Activated T-cell treated with anti-CD3 and anti-CD28 coated beads for 48 hours (primary cell): ENCODE measurements around the gene SEMA6D.

ENCODE experiments used
- DNase-seq: peaks from one replicate; pipeline ENCODE4 v3.0.0-alpha.2; 2020; ENCODE audit warnings: low read depth

Gene SEMA6D

DNA sequence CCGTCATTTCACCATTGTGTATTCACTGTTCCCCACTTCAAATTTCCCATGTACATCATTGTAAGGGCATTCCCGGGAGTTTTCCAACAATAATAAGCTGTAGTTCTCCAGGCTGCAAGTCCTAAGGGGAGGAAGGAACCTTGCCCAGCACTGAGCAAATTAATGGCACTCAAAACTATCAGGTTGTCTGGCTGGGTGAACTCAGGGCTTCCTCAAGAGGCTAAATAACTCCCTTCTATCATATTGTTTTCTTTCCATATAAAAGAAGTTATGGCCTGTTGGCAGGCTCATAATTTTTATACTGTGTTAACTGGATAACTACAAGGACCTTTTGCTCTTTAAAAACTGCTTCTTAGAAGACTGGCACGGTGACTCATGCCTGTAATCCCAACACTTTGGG lies 71.4 kb downstream of the SEMA6D start:
- DNase-seq, result no peak

DNA sequence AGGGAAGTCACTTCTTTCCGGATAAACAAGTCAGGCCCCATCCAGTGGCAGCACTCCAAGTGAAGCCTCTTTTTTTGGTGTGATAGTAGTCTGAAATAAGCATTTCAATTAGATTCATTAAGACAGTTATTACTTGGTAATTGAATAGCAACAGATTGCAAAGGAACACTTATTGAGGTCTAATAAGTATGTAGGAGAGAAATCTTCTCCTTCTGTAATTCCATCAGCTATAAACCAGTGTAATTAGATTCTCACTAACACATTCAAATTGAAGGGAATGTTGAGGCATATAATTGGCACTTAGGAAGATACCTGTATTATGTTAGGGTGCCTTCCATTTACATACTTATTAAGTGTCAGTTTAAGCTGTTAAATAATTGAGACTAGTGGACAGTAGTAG lies 73.9 kb downstream of the SEMA6D start:
- no peak for DNase-seq

DNA sequence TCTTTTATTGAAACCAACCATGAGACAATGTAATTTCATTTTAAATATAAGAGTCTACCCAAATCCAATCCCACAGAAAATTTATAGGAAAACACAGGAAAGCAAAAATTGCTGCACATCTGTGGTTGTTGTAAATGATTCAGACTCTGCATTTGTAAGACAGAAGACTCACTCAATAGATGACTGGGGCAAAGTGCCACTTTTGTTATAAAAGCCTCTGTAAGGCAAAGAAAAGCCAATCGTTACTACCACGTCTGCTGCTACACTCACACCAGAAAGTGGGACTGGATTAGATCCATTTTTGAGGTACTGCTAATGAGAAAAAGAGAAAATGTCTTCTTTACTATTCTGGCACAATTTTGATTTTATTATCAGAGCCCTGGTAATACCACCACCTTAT lies 74.9 kb downstream of the SEMA6D start:
- no peak for DNase-seq

DNA sequence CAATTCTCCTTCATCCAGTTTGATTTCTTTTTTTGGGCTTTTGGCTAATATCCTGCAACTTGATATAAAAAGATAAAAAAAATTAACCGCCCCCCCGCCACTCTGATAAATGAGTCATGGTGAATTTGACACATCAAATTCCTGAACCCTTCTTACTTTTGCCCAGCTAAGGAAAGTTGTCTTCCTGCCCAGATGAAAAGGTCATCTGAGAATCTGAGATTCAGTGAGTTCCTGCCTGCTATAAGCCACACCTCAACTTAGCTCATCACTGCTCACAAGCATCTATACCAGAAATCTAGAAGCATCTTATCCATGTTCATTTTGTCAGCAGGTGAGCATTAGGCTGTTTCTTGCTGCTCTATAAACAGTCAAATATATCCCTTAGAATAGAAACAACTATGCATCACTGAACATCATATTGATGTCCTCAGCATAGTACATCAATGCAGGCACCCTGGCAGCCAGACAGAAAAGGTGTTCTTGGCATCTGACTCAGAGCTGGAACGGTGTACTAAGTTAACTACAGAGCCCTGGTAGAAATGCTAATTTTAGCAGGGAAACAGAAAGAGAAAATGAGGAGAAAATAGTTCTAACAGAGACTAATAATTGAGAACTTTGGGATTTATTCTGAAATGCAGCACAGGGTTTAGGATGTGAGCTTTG lies 77.1 kb downstream of the SEMA6D start:
- no peak for DNase-seq

DNA sequence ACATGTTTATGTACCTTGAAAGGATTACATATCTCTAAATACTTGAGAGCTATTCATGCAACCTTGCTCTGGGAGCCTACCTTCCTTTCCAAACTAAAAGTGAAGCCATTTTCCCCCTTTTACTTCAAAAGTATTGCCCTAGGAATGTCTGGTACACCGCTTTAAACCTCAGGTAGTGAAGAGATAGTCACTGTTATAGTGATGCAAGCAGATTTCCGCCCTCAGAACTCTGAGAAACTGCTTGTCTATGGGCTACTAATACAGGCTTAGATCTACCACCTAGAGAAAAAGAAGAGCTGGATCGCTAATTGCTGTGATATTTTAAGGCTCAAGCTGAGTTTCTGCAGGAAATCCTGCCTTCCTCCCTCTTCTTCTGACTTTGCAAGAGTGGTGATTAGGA lies 78.6 kb downstream of the SEMA6D start:
- DNase-seq, result no peak

DNA sequence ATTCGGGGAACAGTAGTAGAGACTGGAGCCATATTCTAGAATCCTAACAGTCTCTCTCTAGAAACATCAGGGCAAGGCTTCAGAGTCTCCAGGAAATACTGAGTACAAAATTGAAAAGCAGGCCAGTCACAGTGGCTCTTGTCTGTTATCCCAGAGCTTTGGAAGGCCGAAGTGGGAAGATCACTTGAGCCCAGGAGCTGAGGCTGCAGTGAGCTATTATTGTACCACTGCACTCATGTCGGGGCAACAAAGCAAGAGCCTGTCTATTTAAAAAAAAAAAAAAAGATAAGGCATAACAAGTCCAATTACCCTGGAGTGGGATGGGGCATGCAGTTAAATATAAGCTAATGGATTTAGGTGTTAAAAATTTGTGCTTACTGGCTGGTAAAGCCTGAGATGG lies 79.0 kb downstream of the SEMA6D start:
- DNase-seq, result no peak

DNA sequence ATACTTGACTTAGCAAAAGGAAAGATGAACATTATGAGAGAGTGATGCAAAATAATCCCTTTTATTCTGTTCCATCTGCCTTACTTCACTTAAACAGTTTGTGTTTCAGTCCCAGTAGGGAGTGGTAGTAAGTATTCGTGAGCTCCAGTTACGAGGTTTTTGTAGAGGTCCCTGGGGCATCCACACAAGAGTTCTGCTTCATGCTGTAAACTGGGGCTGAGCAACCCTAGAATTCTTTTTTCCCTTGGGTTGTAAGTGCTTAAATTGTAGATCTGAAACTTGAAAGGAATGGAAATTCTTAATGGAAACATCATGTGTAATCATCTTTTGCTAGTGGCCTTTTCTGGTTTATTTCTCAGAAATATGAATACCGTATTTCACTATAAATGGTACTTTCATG lies 79.5 kb downstream of the SEMA6D start:
- no peak for DNase-seq

DNA sequence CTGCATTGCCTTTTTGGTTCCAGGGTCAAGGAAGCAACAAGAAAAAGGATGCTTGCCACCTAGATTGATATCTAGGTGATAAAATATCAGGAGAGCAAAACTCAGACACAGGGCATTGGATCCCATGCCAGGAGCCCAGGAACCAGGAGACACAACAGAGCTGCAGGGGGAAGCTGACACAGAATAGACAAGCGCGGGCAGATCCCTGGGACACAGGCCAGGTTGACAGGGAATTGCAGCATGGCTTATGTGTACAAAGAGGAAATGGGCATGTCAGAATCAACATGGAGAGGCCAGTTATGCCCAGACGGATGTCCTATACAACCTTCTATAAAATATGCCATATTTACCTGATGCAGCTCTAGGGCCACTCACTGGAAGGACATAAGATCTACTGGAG lies 84.2 kb downstream of the SEMA6D start:
- no peak for DNase-seq

DNA sequence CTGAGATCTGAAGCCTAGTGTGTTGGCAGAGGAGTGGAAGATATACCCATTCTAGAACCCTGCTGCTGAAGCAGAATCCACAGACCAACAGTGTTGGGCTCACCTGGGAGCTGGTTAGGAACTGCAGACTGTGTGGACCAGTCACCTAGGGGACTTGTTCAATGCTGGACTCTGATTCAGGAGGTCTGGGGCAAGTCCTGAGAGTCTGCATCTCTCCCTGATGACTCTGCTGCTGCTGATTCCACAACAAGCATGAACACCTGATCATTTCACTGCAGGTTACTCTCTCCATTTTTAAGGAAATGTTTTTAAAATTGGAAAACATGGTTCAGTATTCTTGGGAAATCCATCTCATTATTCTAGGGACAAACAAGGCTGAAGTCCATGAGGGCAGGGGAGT lies 84.9 kb downstream of the SEMA6D start:
- no peak for DNase-seq

DNA sequence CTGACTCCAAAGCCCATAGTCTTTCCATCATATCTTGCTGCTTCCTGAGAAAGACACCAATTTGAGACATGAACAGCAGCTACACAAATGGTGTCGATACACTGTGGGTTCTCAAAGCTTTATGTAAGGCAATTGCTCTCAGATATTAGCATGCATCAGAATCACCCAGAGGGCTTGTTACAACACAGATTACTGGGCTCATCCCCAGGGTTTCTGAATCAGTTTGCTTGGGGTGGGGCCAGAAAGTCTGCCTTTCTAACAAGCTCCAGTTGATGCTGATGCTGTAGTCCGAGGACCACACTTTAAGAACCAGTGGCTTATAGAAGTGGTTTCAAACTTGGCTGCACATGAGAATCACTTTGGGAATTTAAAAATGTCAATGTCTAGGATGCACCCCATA lies 86.5 kb downstream of the SEMA6D start:
- DNase-seq, result no peak

DNA sequence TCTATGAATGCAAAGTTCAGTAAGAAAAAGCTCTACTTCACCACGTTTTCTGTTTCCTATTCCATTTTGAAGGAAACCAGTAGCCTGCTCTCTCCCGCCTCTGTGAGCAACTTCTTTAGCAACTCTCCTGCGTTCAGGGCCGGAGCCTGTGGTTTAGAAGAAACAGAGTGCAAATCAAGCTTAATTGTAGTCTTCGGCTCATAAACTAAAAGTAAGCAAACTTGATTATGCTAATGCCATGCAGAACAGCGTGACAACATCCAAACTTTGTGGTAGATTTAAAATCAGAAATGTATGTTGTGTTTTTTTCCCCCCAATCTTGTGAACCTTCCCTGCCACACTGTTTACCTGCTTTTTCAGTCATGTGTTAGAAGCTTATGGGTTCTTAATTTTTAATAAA lies 87.4 kb downstream of the SEMA6D start:
- DNase-seq, result no peak

DNA sequence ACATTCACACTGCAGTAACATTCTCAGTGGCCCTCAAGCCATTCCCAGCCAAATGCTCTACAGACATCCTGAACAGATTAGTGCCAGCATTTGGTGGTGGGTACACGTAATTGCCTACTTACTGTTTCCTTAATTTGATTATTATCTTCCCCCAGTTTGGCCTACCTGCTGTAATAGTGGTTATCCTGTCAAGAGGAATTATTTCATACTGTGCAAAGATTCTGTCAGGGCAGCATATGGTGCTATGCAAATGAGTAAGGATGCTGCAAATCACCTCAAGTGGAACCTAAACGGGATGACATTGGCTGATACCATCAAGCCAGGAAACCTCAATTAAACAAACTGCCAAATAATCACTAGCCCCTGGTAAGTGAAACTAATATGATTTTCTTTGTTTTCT lies 88.7 kb downstream of the SEMA6D start:
- no peak for DNase-seq

DNA sequence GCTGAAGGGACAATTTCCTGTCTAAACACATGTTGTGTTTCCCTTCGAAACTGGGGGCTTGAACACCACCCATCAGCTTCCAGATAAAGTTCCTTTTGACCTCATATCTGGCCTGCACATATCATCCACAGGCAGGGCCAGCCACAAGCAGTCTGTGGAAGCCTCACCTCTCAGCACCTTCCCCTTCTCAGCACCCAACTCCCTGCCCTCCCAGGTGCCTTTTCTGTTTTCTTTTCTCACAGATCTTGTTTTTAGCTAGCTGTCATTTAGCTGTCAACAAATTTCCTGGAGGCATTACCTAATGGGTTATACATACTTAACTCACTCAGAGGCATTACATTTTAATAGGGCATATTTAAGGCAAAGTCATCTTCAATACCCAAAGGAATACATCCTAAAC lies 93.9 kb downstream of the SEMA6D start:
- DNase-seq, result no peak

DNA sequence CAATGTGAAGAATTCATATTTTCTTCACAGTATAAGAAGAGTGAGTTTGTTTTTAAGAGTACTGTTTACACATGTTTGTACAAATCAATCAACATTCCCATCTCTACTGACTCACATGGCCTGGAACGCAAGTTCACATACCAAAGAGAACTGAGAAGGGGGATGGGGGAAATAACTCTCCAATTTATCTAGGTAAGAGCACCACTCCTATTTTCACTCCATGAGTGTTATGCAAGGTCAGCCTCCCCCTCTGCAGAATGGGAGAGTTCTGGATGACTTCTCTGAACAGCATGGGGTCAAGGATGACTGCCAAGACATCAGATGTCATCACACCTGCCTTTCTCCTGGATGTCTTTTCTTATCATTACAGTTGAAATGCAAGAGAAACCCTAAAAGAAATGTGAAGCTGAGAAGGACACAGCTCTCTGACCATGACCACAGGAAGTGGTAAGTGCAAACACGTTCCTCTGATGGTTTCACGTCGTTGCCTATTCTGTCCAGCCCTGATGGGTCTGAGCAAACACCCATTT lies 95.2 kb downstream of the SEMA6D start:
- no peak for DNase-seq

DNA sequence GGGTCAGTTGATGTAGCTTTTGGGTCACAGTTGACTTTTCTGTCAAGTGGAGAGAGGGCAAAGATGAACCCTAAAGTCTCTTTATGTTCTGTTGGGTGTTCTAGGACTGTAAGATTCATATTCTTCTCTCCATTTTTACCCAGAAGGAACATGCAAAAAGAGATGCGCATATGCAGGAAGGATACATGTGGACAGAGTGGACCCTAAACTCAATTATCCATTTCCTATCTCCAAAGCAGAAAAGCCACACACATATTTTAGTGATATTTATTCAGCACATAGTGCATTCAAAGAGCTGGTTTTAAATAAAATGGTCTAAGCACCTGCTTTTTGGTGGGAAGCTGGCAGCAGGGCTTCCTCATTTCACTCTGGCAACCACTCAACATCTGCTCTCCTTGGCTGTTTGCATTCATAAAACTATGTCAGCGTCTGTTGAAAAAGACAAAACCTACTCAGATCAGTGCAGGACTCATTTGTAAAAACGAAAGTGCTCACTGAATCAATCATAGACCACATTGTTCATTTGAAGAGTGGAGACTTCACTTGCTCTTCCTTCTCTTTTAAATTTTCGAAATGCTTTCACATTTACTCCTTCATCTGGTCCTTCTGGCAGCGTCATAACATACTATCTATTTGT lies 96.6 kb downstream of the SEMA6D start:
- DNase-seq, result no peak

DNA sequence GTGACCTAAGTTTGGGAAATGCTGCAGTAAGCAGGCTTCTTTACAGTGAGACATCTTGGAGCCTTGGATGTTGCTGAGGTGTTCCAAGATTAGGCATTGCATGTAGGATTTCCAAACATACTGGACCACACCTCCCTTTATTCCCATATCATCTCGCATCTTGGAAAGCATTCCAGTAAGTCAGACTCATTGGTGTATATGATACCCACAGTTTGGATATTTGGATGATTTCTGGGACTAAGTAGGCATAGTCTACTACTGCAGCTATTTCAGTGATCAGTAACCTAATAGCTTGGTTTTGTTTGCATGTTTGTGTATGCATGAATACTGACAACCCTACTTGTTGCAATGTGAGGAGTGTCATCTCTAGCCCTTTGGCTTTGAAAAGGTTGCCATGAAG lies 97.3 kb downstream of the SEMA6D start:
- no peak for DNase-seq

DNA sequence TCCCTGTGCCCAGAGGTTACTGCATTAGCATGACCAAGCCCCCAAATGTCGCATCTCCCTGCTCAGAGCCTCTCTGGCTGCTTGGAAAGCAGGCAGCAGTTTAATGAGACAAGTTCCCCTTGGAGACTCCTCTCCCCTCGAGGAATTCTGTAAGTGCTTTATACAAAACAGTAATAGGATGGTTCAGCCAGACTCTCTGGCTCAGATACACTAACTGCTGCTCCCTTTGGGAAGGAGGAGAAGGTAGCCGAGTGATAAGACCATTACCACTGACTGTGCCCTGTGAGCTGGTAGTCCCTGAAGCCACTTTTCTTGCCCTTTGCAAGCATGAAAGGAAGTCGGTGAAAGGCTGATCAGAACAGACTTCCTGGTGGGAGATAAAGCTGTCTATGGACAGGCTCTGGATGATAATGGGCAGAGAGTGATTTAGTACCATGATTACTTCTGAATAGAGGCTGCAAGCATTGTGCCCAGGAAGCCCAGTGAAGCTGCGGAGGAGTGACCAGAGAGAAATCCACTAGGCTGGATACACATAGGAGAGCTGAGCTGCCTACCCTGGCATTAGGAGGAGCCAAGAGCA lies 100.8 kb downstream of the SEMA6D start:
- DNase-seq, result no peak

DNA sequence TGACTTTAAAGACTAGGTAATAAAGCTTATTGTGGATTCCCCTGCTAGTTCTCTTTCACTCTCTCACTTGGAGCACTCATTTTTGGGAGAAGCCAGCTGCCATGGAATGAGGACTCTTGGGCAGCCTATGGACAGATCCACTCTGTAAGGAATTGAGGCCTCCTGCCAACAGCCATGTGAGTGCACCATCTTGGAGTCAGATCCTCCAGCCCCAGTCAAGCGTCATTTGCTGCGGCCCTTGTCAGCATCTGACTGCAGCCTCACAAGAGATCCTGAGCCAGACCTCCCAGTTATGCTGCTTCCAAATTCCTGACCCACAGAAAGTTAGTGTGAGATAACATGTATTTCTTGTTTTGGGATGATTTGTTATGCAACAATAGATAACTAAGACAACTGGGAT lies 101.9 kb downstream of the SEMA6D start:
- DNase-seq, result no peak

DNA sequence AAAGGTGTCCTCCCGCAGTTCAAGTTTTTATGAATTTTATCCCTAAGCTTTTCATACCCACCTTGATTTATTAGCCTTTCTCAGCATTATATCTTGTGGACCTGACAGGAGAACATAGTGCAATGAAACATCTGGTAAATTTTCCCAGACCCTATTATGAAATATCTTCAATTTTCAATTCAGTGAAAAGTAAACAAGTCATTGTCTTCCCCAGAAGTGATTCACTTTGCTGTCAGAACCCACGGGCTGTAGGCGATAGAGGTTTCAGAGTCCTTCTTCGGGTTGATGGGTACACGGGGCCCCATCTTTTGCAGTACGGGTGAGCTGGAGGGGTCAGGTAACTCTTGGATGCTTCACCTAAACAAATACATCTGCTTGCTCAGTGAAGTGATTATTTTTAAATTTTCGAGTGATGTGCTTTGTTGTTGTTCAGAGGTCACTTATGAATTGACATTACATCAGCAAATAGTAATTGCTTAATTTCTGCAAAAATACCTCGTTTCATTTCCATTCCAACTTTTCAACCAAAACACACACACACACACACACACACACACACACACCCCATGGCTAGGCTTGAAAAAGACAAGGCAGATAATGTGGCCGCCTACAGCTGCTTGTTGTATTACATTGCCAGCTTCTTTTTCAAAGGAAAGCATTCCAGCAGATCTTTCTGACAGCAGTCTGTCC lies 102.9 kb downstream of the SEMA6D start:
- DNase-seq, result no peak

DNA sequence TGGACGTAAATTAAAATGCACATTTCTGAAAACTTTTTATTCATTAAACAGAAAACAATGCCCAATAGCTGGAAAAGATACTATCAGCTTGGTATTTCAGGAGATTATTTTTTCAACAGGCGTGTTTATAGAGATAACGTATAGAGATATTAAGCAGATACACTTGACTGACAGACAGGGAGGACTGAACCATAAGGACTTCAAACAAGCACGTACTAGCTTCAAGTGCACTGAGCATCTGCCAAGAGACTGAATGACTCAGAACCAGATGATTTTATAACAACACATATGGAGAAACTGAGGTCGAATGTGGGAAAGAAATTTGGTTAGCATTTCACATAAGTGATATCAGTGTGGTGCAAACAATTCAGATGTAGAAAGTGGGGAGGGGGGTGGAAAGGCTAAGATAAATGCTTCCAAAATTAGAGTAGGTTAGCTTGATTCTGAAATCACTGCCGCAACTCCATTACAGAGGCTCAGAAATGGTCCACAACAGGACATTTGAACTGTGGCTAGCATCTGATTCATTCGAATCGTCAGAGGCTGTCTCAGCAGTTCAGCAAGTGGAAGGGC lies 103.5 kb downstream of the SEMA6D start:
- no peak for DNase-seq

DNA sequence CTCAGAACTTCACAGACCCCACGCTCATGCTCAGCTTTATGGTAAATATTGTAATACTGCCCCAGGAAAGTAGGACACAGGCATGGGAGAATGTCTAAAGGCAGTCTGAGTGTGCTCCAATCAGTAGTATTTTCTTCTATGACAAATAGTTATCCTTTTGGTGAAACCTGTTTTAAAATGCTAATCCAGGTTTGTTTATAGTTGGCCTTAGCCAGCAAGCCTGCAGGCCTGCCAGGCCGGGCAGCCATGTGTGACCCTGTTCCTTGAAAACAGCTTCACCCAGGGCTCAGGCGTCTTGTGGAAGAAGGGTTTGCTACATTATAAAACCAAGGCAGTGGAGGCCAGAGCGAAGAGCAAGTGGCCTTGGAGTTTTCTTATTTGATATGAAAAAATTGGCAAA lies 104.7 kb downstream of the SEMA6D start:
- DNase-seq, result no peak
